ENCODE measurements around the gene TDO2. TPM values are rescaled to one million over a fixed set of nuclear protein-coding genes. Genes with fewer than 3 reads are reported as not detected.

TDO2 gene
- total RNA-seq, 4 donors from 2014 or later: not detected

- H3K27ac ChIP-seq (replicated peaks in 1 of 4): peak overlapping the region; percentile 17 to 55 (median 46)
- peaks cover 0 to 22% (median 14%) of the 10 kb centered on the region in 4 donors for H3K4me1 ChIP-seq
- H3K27me3 ChIP-seq: no peaks in the 10 kb centered on the region
- intact Hi-C loops (cut with DNase I): no loop called here
- no peaks in the 10 kb centered on the region for H3K9me3 ChIP-seq
- TF ChIP-seq EP300 (IDR thresholded peaks at IDR 0.05) (no peak), POLR2A (IDR thresholded peaks at IDR 0.05; ENCODE audit: low read depth) (no peak), POLR2AphosphoS5 (IDR thresholded peaks at IDR 0.05) (no peak)
- TF ChIP-seq, protein P1, sequence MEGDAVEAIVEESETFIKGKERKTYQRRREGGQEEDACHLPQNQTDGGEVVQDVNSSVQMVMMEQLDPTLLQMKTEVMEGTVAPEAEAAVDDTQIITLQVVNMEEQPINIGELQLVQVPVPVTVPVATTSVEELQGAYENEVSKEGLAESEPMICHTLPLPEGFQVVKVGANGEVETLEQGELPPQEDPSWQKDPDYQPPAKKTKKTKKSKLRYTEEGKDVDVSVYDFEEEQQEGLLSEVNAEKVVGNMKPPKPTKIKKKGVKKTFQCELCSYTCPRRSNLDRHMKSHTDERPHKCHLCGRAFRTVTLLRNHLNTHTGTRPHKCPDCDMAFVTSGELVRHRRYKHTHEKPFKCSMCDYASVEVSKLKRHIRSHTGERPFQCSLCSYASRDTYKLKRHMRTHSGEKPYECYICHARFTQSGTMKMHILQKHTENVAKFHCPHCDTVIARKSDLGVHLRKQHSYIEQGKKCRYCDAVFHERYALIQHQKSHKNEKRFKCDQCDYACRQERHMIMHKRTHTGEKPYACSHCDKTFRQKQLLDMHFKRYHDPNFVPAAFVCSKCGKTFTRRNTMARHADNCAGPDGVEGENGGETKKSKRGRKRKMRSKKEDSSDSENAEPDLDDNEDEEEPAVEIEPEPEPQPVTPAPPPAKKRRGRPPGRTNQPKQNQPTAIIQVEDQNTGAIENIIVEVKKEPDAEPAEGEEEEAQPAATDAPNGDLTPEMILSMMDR (IDR thresholded peaks at IDR 0.05): no peak
- no peaks in the 10 kb centered on the region for H3K36me3 ChIP-seq
- no peak for DNase-seq (ENCODE audit: extremely low spot score)
- 28% methylated on average over 5 of the region's 5 CpGs for WGBS
- peak overlapping the region in 3 of 4 donors; percentile 1 to 21 (median 12) for H3K4me3 ChIP-seq
These were observed 57.0 kb downstream of the TDO2 start for GRCh38 chr4:155960522-155960921.

DNA sequence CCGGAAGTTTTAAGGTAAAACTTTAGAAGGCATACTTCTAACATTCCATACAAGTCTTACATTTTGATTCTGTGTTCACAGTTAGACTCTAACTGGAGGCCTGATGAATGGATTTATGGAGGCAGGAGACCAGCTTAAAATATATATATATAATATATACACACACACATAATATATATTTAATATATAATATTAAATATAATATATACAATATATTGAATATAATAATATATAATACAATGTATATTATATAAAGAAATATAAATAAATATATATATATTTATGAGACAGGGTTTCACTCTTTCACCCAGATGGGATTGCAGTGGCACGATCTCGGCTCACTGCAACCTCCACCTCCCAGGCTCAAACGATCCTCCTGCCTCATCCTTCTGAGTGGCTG is 58.1 kb downstream of the TDO2 start:
- intact Hi-C loops (cut with DNase I): no loop called here
- H3K27ac ChIP-seq (replicated peaks in 1 of 4): no peak overlapping the region
- peaks cover 0 to 22% (median 14%) of the 10 kb centered on the region in 4 donors for H3K4me1 ChIP-seq
- WGBS: 92% methylated on average over 4 of the region's 4 CpGs
- no peaks in the 10 kb centered on the region for H3K9me3 ChIP-seq
- DNase-seq (ENCODE audit: extremely low spot score): no peak
- TF ChIP-seq, protein P1 (IDR thresholded peaks at IDR 0.05): no peak
- TF ChIP-seq POLR2AphosphoS5 (IDR thresholded peaks at IDR 0.05) (no peak), EP300 (IDR thresholded peaks at IDR 0.05) (no peak), POLR2A (IDR thresholded peaks at IDR 0.05; ENCODE audit: low read depth) (no peak)
- H3K27me3 ChIP-seq: no peaks in the 10 kb centered on the region
- no peak overlapping the region for H3K4me3 ChIP-seq
- no peaks in the 10 kb centered on the region for H3K36me3 ChIP-seq

- intact Hi-C loops (cut with DNase I): no loop called here
- Histone ChIP-seq H3K27ac (replicated peaks in 1 of 4) (no peak overlapping the region), H3K4me3 (no peak overlapping the region), H3K4me1 (peaks cover 0 to 23% (median 16%) of the 10 kb centered on the region in 4 donors), H3K27me3 (no peaks in the 10 kb centered on the region), H3K36me3 (no peaks in the 10 kb centered on the region), H3K9me3 (no peaks in the 10 kb centered on the region)
- 77% methylated on average over 2 of the region's 2 CpGs for WGBS
- no peak for DNase-seq (ENCODE audit: extremely low spot score)
- TF ChIP-seq POLR2AphosphoS5 (IDR thresholded peaks at IDR 0.05): no peak
- no peak for TF ChIP-seq POLR2A (IDR thresholded peaks at IDR 0.05; ENCODE audit: low read depth)
- no peak for TF ChIP-seq EP300 (IDR thresholded peaks at IDR 0.05)
- TF ChIP-seq, protein P1 (IDR thresholded peaks at IDR 0.05): no peak
These were observed 59.3 kb downstream of the TDO2 start for GRCh38 chr4:155962767-155963166.

- no peak for DNase-seq (ENCODE audit: extremely low spot score)
- 74% methylated on average over 8 of the region's 8 CpGs for WGBS
- H3K27ac ChIP-seq (replicated peaks in 1 of 4): peak overlapping the region in 3 of 4 donors; percentile 6 to 27 (median 20)
These were observed 60.8 kb downstream of the TDO2 start for GRCh38 chr4:155964016-155964891.

More at GRCh38 chr4:155964016-155964891, 60.8 kb downstream of the TDO2 start:
- H3K4me3 ChIP-seq: no peak overlapping the region
- no peaks in the 10 kb centered on the region for H3K27me3 ChIP-seq
- TF ChIP-seq, protein P1 (IDR thresholded peaks at IDR 0.05): no peak
- no peak for TF ChIP-seq EP300 (IDR thresholded peaks at IDR 0.05)
- no peak for TF ChIP-seq POLR2AphosphoS5 (IDR thresholded peaks at IDR 0.05)
- TF ChIP-seq POLR2A (IDR thresholded peaks at IDR 0.05; ENCODE audit: low read depth): no peak
- H3K36me3 ChIP-seq: no peaks in the 10 kb centered on the region
- H3K9me3 ChIP-seq: no peaks in the 10 kb centered on the region
- H3K4me1 ChIP-seq: peaks cover 0 to 23% (median 16%) of the 10 kb centered on the region in 4 donors
- intact Hi-C loops (cut with DNase I): no loop called here
